HCT116 (cell line): ENCODE data around the gene PDE4D. TPM values are rescaled to one million over a fixed set of nuclear protein-coding genes. Genes with fewer than 3 reads are reported as not detected.

Experiments used
- ATAC-seq: fragments of 200-7000 bp; cut with Tn5 transposase; 2 replicates; pipeline ENCODE4 v1.9.1; 2020; ENCODE audit warnings: mild to moderate bottlenecking, moderate library complexity
- BruUV-seq: library from RNA; stranded (reverse); fragments of 400-500 nt; replicated peaks from 2 replicates; lab custom pipeline; 2021; lab: Mats Ljungman, UMichigan
- CTCF ChIA-PET: fragments of 300-600 bp; sonication (Branson Sonifier 250); formaldehyde crosslinking; loops from one replicate; lab custom pipeline; 2021; ENCODE audit warnings: antibody characterized with exemption; lab: Charles Lee
- POLR2A ChIA-PET: fragments of 300-600, 350-600 bp; sonication (Branson Sonifier 250); formaldehyde crosslinking; loops from one replicate; lab custom pipeline; 2021; ENCODE audit warnings: antibody characterized with exemption; lab: Charles Lee
- RAD21 ChIA-PET, 2 experiments: fragments of 300-600 bp; sonication (Branson Sonifier 250); formaldehyde crosslinking; loops; one replicate each; lab custom pipeline; 2023; ENCODE audit warnings: low total read pairs in 2 of 2; ENCODE audit not compliant: uncharacterized antibody in 2 of 2, unreplicated experiment in 2 of 2, low non-redundant PET in 1 of 2; lab: Charles Lee
- DNase-seq: peaks from one replicate; pipeline ENCODE4 v3.0.0-alpha.2; 2010; ENCODE audit warnings: low read depth, low spot score
- H2AFZ ChIP-seq: fragments of 200-600 bp; shearing (Covaris generic), sonication (generic); 2 replicates; pipeline ENCODE4 v1.6.1; 2017; ENCODE audit warnings: low read depth, mixed run types, mixed read lengths, antibody characterized with exemption, low read length; ENCODE audit not compliant: poor library complexity, severe bottlenecking
- H3K27ac ChIP-seq: 2 replicates; pipeline ENCODE4 v1.5.1; 2012; ENCODE audit warnings: low read depth, low read length
- H3K27me3 ChIP-seq: fragments of 200-600 bp; sonication (generic); 2 replicates; pipeline ENCODE4 v1.6.1; 2016; ENCODE audit warnings: mixed run types, low read length, mixed read lengths; ENCODE audit not compliant: insufficient read depth
- H3K36me3 ChIP-seq, 2 experiments: fragments of 200-500 bp in 1 of 2; fragments of 200-600 bp in 1 of 2; sonication (Bioruptor generic) in 1 of 2; sonication (generic) in 1 of 2; 2 replicates each; pipeline versions ENCODE4 v1.5.1 to v1.6.1; 2014 to 2016; ENCODE audit warnings: low read length in 2 of 2, inconsistent platforms in 1 of 2, mixed read lengths in 1 of 2, mixed run types in 1 of 2; ENCODE audit not compliant: insufficient read depth in 2 of 2, control insufficient read depth in 1 of 2
- H3K4me1 ChIP-seq, 2 experiments: fragments of 200-600 bp in 1 of 2; sonication (generic) in 1 of 2; 2 replicates each; pipeline versions ENCODE4 v1.5.1 to v1.6.1; 2012 to 2017; ENCODE audit warnings: low read length in 2 of 2, inconsistent platforms in 1 of 2, mild to moderate bottlenecking in 1 of 2, mixed read lengths in 1 of 2, mixed run types in 1 of 2, moderate library complexity in 1 of 2; ENCODE audit not compliant: insufficient read depth in 2 of 2, control insufficient read depth in 1 of 2
- H3K4me2 ChIP-seq: fragments of 200-600 bp; sonication (generic); 2 replicates; pipeline ENCODE4 v1.6.1; 2017; ENCODE audit warnings: mixed run types, low read length, mixed read lengths
- H3K4me3 ChIP-seq, 2 experiments: fragments of 200-600 bp in 1 of 2; sonication (generic) in 1 of 2; replicated peaks in 1 of 2; 2 replicates each; pipeline ENCODE4 v1.5.1; 2011 to 2016; ENCODE audit warnings: low read length in 2 of 2, control low read depth in 1 of 2, low read depth in 1 of 2, mild to moderate bottlenecking in 1 of 2, mixed read lengths in 1 of 2, mixed run types in 1 of 2
- H3K79me2 ChIP-seq: fragments of 200-600 bp; sonication (generic); 2 replicates; pipeline ENCODE4 v1.6.1; 2017; ENCODE audit warnings: mild to moderate bottlenecking, mixed run types, low read length, moderate library complexity, mixed read lengths; ENCODE audit not compliant: insufficient read depth
- H3K9ac ChIP-seq: fragments of 200-600 bp; sonication (generic); 2 replicates; pipeline ENCODE4 v1.6.1; 2016; ENCODE audit warnings: low read length, mixed read lengths
- H3K9me2 ChIP-seq: fragments of 200-600 bp; sonication (generic), shearing (Covaris generic); 2 replicates; pipeline ENCODE4 v1.6.1; 2017; ENCODE audit warnings: mixed run types, mild to moderate bottlenecking, moderate library complexity; ENCODE audit not compliant: insufficient read depth
- H3K9me3 ChIP-seq, 2 experiments: fragments of 200-500 bp in 1 of 2; fragments of 200-600 bp in 1 of 2; sonication (Bioruptor generic) in 1 of 2; sonication (generic) in 1 of 2; 2 replicates each; pipeline ENCODE4 v1.6.1; 2014 to 2017; ENCODE audit warnings: low read length in 2 of 2, mixed read lengths in 2 of 2, inconsistent platforms in 1 of 2, low read depth in 1 of 2, mild to moderate bottlenecking in 1 of 2, mixed run types in 1 of 2, moderate library complexity in 1 of 2; ENCODE audit not compliant: control insufficient read depth in 1 of 2, insufficient read depth in 1 of 2
- H4K20me1 ChIP-seq: fragments of 200-600 bp; sonication (generic), shearing (Covaris generic); 2 replicates; pipeline ENCODE4 v1.6.1; 2017; ENCODE audit warnings: mixed run types, mild to moderate bottlenecking, moderate library complexity; ENCODE audit not compliant: insufficient read depth
- CBX3 ChIP-seq: IDR thresholded peaks from 2 replicates; pipeline ENCODE4 v1.6.1; 2012; ENCODE audit warnings: low read depth
- CEBPB ChIP-seq: IDR thresholded peaks from 2 replicates; pipeline ENCODE4 v1.6.1; 2012; ENCODE audit warnings: low read depth
- EGR1 ChIP-seq: IDR thresholded peaks from 2 replicates; pipeline ENCODE4 v1.6.1; 2012; ENCODE audit warnings: low read depth
- EZH2 ChIP-seq: fragments of 200-600 bp; sonication (generic); IDR thresholded peaks from 2 replicates; pipeline ENCODE4 v1.6.1; 2017; ENCODE audit warnings: antibody characterized with exemption, mixed run types
- FOSL1 ChIP-seq: IDR thresholded peaks from 2 replicates; pipeline ENCODE4 v1.6.1; 2012; ENCODE audit warnings: low read depth
- JUND ChIP-seq: IDR thresholded peaks from 2 replicates; pipeline ENCODE4 v1.6.1; 2012
- MAX ChIP-seq: IDR thresholded peaks from 2 replicates; pipeline ENCODE4 v1.6.1; 2012
- POLR2A ChIP-seq: IDR thresholded peaks from 2 replicates; pipeline ENCODE4 v1.7.0; 2011; ENCODE audit warnings: borderline replicate concordance; ENCODE audit not compliant: insufficient read depth, insufficient read length; ENCODE audit errors: extremely low read depth
- POLR2AphosphoS5 ChIP-seq: IDR thresholded peaks from 2 replicates; pipeline ENCODE4 v1.6.1; 2011; ENCODE audit warnings: mild to moderate bottlenecking, low read depth, low read length, moderate library complexity
- SIN3A ChIP-seq: IDR thresholded peaks from 2 replicates; pipeline ENCODE4 v1.6.1; 2012; ENCODE audit warnings: low read depth
- SP1 ChIP-seq: IDR thresholded peaks from 2 replicates; pipeline ENCODE4 v1.6.1; 2012; ENCODE audit warnings: low read depth
- SRF ChIP-seq: IDR thresholded peaks from 2 replicates; pipeline ENCODE4 v1.6.1; 2012; ENCODE audit warnings: low read depth
- TCF7L2 ChIP-seq: IDR thresholded peaks from 2 replicates; pipeline ENCODE4 v1.7.0; 2011; ENCODE audit warnings: borderline replicate concordance, inconsistent platforms; ENCODE audit not compliant: insufficient read depth, insufficient read length; ENCODE audit errors: extremely low read depth
- YY1 ChIP-seq: IDR thresholded peaks from 2 replicates; pipeline ENCODE4 v1.6.1; 2011; ENCODE audit warnings: low read length, low read depth, moderate library complexity, mild to moderate bottlenecking; ENCODE audit not compliant: insufficient replicate concordance; ENCODE audit errors: extremely low read depth
- ZFX ChIP-seq: fragments of 450-650 bp; IDR thresholded peaks from 2 replicates; pipeline ENCODE4 v1.6.1; 2017
- ZNF274 ChIP-seq: fragments of 200-500 bp; sonication (Bioruptor generic); IDR thresholded peaks from 2 replicates; pipeline ENCODE4 v1.6.1; 2014; ENCODE audit warnings: mild to moderate bottlenecking, low read depth, low read length, inconsistent platforms
- intact Hi-C: fragments of 100-400 bp; cut with micrococcal nuclease; formaldehyde crosslinking; loops from 2 replicates; pipeline ENCODE4 v1.10.0; 2022
- total RNA-seq: library from RNA; stranded (reverse); gene quantifications from one replicate; pipeline ENCODE4 v1.2.1, GENCODE V29; 2021; ENCODE audit not compliant: unreplicated experiment
- TF ChIP-seq, protein P1 (sequence below), 3 experiments: fragments of 200-600 bp in 1 of 3; sonication (generic) in 1 of 3; IDR thresholded peaks in 2 of 3; conservative IDR thresholded peaks in 1 of 3; 2 replicates each; pipeline ENCODE4 v1.5.1; 2012 to 2017; ENCODE audit warnings: low read depth in 2 of 3, low read length in 2 of 3, antibody characterized with exemption in 1 of 3, borderline replicate concordance in 1 of 3, control low read depth in 1 of 3, mild to moderate bottlenecking in 1 of 3, mixed read lengths in 1 of 3, mixed run types in 1 of 3, moderate library complexity in 1 of 3; ENCODE audit not compliant: insufficient read depth in 1 of 3
- TF ChIP-seq, protein P2 (sequence below): IDR thresholded peaks from 2 replicates; pipeline ENCODE4 v1.6.1; 2012; ENCODE audit warnings: low read depth
- TF ChIP-seq, protein P3 (sequence below): IDR thresholded peaks from 2 replicates; pipeline ENCODE4 v1.6.1; 2011; ENCODE audit warnings: mild to moderate bottlenecking, low read length, moderate library complexity; ENCODE audit not compliant: insufficient replicate concordance; ENCODE audit errors: extremely low read depth

PDE4D gene
- total RNA-seq, 1 experiment from 2014 or later, result 1.1 TPM

DNA sequence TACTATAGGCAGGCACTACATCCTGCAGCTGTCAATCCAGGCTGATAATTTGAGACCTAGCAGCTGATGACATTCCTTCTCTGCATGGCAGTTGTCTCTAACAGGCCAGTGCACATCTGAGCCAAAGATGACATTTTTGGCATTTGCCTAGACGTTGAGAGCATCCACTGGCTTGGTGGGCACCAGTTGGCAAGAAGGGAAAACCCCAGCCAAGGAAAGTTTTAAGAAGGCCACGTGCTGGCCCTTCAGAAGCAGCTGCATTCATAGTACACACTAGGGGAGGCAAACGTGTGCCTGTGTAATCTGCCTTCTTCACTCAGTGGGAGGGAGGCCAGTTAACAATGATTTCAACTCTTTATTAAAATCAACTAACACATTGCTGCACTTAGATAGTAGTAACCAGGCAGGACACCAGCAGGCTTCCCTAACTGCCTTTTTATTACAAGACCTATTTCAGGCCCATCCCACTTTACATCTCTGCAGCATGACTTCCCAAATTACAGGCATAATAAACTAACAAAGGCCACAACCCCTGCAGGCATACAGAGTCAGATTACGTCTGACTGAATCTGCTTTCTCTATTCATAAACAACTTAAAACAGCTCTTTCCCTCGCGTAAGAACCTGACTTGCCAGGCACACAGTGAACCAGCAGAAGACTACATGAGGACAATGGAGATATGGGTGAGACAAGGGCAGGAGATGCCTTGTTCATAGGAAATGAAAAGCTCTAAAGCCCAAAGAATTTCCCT is 576.3 kb downstream of the PDE4D start:
- H3K27ac ChIP-seq, result no peak overlapping the region

More for the DNA sequence above, 576.3 kb downstream of the PDE4D start:
- ChIA-PET POLR2A (no interaction called here), CTCF (no interaction called here), RAD21 (no interaction called here)
- H4K20me1 ChIP-seq, result no peaks in the 10 kb centered on the region
- TF ChIP-seq POLR2A, result no peak
- no peak for TF ChIP-seq EZH2
- no peak for TF ChIP-seq MAX
- TF ChIP-seq, protein P1, sequence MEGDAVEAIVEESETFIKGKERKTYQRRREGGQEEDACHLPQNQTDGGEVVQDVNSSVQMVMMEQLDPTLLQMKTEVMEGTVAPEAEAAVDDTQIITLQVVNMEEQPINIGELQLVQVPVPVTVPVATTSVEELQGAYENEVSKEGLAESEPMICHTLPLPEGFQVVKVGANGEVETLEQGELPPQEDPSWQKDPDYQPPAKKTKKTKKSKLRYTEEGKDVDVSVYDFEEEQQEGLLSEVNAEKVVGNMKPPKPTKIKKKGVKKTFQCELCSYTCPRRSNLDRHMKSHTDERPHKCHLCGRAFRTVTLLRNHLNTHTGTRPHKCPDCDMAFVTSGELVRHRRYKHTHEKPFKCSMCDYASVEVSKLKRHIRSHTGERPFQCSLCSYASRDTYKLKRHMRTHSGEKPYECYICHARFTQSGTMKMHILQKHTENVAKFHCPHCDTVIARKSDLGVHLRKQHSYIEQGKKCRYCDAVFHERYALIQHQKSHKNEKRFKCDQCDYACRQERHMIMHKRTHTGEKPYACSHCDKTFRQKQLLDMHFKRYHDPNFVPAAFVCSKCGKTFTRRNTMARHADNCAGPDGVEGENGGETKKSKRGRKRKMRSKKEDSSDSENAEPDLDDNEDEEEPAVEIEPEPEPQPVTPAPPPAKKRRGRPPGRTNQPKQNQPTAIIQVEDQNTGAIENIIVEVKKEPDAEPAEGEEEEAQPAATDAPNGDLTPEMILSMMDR (IDR thresholded peaks at IDR 0.05 in 2 of 3, conservative IDR thresholded peaks at IDR 0.05 in 1 of 3; ENCODE audit: borderline replicate concordance in 1 of 3, insufficient read depth in 1 of 3, low read depth in 2 of 3, low read length in 2 of 3), result no peak
- TF ChIP-seq TCF7L2, result no peak
- no peak for TF ChIP-seq POLR2AphosphoS5
- TF ChIP-seq, protein P2, sequence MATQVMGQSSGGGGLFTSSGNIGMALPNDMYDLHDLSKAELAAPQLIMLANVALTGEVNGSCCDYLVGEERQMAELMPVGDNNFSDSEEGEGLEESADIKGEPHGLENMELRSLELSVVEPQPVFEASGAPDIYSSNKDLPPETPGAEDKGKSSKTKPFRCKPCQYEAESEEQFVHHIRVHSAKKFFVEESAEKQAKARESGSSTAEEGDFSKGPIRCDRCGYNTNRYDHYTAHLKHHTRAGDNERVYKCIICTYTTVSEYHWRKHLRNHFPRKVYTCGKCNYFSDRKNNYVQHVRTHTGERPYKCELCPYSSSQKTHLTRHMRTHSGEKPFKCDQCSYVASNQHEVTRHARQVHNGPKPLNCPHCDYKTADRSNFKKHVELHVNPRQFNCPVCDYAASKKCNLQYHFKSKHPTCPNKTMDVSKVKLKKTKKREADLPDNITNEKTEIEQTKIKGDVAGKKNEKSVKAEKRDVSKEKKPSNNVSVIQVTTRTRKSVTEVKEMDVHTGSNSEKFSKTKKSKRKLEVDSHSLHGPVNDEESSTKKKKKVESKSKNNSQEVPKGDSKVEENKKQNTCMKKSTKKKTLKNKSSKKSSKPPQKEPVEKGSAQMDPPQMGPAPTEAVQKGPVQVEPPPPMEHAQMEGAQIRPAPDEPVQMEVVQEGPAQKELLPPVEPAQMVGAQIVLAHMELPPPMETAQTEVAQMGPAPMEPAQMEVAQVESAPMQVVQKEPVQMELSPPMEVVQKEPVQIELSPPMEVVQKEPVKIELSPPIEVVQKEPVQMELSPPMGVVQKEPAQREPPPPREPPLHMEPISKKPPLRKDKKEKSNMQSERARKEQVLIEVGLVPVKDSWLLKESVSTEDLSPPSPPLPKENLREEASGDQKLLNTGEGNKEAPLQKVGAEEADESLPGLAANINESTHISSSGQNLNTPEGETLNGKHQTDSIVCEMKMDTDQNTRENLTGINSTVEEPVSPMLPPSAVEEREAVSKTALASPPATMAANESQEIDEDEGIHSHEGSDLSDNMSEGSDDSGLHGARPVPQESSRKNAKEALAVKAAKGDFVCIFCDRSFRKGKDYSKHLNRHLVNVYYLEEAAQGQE, result no peak
- no peak for TF ChIP-seq EGR1
- no peak for TF ChIP-seq ZNF274
- TF ChIP-seq JUND, result no peak
- TF ChIP-seq ZFX, result no peak
- no peak for TF ChIP-seq YY1
- no peak for TF ChIP-seq CEBPB
- no peak for TF ChIP-seq SRF
- TF ChIP-seq FOSL1, result no peak
- TF ChIP-seq, protein P3, sequence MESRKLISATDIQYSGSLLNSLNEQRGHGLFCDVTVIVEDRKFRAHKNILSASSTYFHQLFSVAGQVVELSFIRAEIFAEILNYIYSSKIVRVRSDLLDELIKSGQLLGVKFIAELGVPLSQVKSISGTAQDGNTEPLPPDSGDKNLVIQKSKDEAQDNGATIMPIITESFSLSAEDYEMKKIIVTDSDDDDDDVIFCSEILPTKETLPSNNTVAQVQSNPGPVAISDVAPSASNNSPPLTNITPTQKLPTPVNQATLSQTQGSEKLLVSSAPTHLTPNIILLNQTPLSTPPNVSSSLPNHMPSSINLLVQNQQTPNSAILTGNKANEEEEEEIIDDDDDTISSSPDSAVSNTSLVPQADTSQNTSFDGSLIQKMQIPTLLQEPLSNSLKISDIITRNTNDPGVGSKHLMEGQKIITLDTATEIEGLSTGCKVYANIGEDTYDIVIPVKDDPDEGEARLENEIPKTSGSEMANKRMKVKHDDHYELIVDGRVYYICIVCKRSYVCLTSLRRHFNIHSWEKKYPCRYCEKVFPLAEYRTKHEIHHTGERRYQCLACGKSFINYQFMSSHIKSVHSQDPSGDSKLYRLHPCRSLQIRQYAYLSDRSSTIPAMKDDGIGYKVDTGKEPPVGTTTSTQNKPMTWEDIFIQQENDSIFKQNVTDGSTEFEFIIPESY, result no peak
- TF ChIP-seq SP1, result no peak
- TF ChIP-seq SIN3A, result no peak
- TF ChIP-seq CBX3, result no peak
- H2AFZ ChIP-seq, result no peak overlapping the region
- H3K9me2 ChIP-seq, result no peaks in the 10 kb centered on the region
- H3K9ac ChIP-seq, result no peak overlapping the region
- no peaks in the 10 kb centered on the region for H3K36me3 ChIP-seq
- no peaks in the 10 kb centered on the region for H3K9me3 ChIP-seq
- no peaks in the 10 kb centered on the region for H3K4me1 ChIP-seq
- H3K4me3 ChIP-seq, result no peak overlapping the region
- DNase-seq, result no peak
- H3K4me2 ChIP-seq, result no peak overlapping the region
- H3K79me2 ChIP-seq, result no peaks in the 10 kb centered on the region
- H3K27me3 ChIP-seq, result no peaks in the 10 kb centered on the region; the same call in 1 of the 2 replicates
- no TSS peak for BruUV-seq
- no peak for ATAC-seq
- intact Hi-C loops, result no loop called here
